GM18517 (cell line): ENCODE results near the gene CCDC149.

Experiments
- ATAC-seq: cut with Tn5 transposase; IDR thresholded peaks from one replicate; pipeline ENCODE4 v1.9.1; 2021; ENCODE audit warnings: mild to moderate bottlenecking, moderate library complexity; ENCODE audit not compliant: unreplicated experiment

Gene CCDC149

DNA sequence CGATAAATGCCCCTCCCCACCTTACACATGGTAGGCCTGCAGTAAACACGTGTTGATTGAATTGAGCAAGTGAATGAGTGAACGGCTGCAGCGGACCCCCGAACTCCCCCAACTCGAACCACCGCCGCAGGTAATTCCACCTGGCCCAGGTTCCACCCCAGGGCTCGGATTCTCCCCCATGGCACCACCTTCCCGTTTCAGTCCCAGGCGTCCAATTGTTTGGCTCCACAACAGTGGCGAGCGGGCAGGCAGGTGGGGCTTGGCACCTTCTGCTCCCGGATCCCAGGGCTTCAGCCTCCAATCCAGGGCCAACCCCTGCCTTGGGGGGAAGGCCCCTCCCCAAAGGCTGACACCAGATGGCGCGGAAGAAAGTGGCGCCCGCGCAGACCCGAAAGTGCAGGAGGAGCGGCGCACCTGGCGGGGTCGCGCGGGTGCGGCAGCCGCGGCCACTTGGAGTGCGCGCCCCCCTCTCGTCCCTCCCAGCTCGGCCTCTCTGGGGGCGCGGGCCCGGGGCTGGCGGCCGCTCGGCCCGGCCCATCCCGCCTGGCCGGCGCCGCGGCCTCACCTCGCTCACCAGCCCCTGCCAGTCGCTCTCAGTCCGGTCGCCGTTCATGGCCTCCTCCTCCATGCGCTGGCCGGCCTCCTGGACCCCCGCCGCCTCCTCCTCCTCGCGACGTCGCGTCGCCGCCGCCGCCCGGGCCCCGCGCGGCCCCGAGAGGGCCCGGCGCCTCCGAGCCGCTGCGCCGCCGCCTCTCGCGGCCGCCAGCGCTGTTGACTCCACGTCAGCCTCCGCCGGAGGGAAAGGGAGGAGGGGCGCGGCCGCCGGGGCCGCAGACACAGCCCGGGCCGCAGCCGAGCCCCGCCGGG is at the start of gene CCDC149:
Gene CCDC149 (minus strand): TSS at position 791 of the 867 bp plus-strand sequence. CDS start 178 bp downstream, at position 613.
- ATAC-seq = no peak

- no peak for ATAC-seq
Measured at GRCh38 chr4:24957886-24958285, 45.0 kb upstream of the CCDC149 start.

DNA sequence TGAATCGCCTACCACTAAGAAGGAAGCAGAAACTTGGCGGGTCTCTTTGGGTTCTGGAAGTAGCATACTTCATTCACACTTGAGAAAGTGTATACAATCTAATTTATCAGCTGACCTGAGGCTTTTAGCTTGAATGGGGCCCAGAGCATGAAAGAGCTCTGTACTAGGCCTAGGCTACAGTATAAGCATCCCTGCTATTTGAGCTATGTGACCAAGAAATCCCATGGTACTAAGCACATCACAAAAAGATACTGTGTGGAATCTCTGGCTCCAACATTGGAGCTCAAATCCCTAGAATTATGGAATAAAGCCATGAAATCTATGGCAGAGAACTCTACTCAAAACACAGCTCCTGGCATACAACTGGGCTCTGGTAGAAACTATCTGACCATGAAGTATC is 43.9 kb upstream of the CCDC149 start:
- ATAC-seq = no peak

GRCh38 chr4:24956091-24956490 is 43.2 kb upstream of the CCDC149 start:
- no peak for ATAC-seq

- no peak for ATAC-seq
Measured at GRCh38 chr4:24952667-24953066, 39.8 kb upstream of the CCDC149 start.

DNA sequence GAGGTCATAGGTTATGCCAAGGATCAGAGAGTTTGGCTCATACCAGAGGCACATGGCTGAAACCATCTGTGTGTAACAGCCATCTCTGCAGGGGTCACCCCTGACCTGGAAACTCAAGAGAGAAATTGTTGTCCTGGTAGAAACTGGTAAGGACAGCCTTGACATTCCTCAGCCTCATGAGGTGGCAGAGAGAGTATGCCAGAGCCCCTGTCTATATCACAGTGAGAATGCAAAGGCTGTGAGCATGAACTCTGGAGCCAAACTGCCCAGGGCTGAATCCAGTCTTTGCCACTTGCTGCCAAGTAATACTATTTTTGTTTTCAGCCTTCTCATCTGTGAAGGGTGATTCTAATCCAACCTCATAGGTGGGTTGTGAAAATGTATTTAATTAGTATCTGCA is 37.1 kb upstream of the CCDC149 start:
- ATAC-seq = no peak

GRCh38 chr4:24937917-24938281 is 25.1 kb upstream of the CCDC149 start:
- ATAC-seq = no peak

DNA sequence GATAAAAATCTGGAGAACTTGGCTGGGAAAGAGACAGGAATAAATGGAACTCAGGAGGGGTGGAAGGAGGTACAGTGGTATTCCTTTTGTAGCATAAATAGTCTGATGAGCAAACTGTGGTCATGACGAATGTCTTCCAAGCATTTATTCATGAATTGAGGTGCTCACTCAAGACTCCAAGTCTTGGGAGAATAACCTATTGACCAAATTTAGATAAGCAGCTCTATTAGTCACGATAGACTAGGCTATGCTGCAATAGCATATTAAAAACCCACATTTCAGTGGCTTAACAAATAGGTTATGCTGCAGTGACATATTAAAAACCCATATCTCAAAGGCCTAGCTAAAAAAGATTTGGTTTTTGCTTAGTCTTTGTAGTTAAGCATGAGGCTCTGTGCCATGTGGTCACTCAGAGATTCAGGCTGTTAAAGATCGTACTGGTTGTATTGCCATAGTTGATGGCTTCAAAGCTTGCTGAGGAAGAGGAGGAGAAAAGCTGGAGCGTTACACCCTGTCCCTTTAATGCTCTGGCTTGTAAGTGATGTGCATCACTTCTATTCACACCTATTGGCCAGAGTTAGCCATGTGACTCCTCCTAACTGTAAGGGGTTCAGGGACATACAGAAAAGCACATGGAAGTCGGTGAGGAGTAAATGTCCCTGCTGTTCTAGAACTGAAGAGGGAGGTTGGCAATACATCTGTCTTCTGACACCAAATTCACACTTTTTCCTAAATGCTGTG is 24.5 kb upstream of the CCDC149 start:
- ATAC-seq = no peak

DNA sequence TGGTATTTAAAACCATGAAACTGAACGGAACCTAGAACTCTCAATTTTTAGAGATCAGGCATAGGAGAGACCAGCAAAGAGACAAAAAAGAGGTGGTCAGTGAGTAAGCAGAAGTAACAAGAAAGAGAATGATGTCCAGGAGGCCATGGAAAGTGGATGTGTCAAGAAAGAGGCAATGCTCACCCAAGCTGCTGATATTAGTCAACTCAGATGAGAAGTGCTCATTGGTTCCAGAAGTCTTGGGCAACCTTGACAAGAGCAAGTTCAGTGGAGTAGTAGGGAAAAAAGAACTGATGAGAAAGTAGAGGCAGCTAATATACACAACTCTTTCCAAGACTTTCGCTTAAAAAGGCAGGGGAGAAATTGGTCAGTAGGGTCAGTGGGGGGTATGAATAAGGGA is 23.0 kb upstream of the CCDC149 start:
- ATAC-seq = no peak

GRCh38 chr4:24934311-24934710 is 21.5 kb upstream of the CCDC149 start:
- no peak for ATAC-seq

DNA sequence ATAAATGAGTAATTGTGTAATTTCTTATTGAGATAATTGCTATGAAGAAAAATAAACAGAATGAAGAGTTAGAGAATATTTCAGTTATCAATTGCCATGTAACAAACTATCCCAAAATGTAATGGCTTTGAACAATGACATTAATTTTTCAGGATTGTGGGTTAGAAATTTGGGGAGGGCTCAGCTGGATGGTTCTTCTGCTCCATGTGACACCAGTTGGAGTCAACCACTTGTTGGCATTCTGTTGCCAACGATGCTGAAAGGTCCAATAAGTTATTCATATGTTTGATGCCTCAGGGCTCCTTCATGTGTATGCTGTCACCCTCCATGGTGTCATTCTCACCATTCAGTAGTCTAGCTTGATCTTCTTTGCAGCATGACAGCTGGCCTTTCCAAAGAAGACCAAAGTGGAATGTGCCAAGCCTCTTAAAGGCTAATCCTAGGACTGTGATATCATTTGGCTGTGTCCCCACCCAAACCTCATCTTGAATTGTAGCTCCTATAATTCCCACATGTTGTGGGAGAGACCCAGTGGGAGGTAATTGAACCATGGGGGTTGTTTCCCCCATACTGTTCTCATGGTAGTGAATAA is 20.9 kb upstream of the CCDC149 start:
- no peak for ATAC-seq

DNA sequence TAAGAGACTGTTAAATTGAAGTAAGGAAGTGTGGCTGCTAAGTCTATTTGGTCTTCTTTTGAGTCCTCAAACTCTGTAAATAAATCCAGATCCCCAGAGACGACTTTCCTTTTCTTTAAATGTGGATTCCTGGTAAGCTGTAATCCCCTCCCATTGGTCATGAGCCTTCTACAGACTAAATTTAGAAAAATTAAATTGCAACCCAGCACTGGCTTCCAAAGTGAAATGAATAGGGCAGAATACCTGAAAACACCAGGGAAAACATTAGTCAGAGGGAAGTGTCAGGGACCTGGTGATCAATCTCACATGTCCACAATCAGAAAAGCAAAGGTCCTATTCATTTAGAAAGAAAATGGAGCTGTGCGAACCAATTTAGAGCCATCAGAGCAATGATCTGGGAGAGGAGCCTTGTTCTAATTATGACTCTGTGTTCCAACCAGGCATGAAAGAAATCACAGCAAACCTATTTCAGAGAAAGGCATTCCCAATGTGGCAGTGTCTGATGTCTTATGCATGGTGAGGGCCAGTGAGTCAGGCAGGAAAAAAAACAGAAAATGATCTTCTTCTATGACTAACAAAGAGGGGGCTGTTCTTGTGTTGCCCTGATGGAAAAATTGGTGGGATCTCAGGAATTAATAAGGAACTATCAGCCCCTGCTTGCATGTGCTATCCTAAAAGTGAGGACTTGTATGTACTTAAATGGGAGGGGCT is 19.8 kb upstream of the CCDC149 start:
- no peak for ATAC-seq

- no peak for ATAC-seq
Measured at GRCh38 chr4:24930151-24930550, 17.3 kb upstream of the CCDC149 start.

DNA sequence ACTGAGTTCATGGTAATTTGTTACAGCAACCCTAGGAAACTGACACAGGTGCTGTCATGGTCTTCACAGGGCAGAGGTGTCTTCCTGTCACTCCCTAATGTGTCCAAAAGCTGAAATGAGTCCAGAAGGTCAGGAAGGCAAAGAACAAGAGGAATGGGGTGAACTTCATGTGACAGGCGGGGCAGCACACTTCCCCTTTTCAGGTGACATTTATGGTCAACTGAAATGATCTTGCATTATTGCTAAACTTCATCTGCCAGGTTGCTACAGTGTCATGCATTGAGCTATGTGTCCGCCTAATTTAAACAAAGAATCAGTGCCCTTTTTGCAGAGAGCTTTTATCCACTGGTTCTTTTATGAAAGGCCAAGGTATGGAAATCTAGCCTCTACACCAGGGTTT is 15.9 kb upstream of the CCDC149 start:
- no peak for ATAC-seq

- ATAC-seq = no peak
Measured at GRCh38 chr4:24927049-24927448, 14.2 kb upstream of the CCDC149 start.

DNA sequence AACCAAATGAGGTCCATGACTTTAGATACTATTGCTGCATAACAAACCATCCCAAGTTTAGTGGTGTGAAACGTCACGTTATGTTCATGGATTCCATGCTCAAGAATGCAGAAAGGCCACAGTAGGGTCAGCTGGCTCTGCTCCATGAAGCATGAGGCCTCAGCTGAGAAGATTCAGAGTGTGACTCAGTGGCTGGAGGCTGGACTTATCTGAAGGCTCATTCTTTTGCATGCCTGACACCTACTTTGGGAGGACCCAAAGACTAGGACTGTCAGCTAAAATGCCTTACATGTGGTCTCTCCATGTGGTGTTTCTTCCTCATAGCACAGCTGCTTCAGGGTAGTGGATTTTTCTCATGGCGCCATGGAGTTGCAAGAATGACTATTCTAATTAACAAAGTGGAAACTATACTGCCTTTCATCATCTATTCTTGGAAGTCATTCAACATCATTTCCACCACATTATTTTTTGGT is 11.5 kb upstream of the CCDC149 start:
- ATAC-seq = no peak

DNA sequence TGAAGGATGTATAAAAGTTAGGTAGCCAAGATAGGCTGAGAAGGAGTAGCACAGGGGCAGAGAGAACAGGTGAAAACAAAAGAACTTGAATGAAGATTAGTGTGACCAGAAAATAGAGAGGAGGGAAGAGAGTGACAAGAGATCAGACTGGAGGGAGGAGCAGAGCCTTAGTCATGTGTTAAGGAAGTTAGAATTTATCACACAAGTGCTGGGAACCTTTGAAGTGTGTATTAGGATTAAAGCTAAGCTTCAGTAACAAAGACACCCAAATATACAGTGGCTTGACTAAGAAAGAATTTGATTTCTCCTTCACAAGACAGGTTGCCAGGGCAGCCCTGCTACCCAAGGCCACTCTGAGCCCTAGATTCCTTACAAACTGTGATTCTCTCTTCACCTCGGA is 10.7 kb upstream of the CCDC149 start:
- ATAC-seq = no peak

- ATAC-seq = no peak
Measured at GRCh38 chr4:24923002-24923401, 10.2 kb upstream of the CCDC149 start.

GRCh38 chr4:24922416-24922815 is 9.6 kb upstream of the CCDC149 start:
- ATAC-seq = no peak

DNA sequence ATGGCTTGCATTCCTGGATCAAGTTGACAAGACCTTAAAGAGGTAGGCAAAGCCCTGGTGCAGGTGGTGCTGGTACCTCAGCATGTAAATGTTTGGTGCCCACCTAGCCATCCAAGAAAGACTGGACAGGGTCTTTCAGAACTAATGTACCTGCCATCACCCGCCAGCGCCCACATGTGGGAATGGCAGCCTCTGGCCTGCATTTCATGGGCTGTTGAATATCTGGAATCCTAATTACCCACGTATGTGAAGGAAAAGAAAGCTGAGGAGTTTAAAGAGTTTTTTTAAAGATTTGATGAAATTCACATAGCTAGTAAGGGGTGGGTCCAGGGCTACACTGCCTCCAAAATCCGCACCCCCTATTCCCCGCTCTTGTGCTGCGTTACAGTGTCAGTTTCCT is 8.6 kb upstream of the CCDC149 start:
- ATAC-seq = no peak

DNA sequence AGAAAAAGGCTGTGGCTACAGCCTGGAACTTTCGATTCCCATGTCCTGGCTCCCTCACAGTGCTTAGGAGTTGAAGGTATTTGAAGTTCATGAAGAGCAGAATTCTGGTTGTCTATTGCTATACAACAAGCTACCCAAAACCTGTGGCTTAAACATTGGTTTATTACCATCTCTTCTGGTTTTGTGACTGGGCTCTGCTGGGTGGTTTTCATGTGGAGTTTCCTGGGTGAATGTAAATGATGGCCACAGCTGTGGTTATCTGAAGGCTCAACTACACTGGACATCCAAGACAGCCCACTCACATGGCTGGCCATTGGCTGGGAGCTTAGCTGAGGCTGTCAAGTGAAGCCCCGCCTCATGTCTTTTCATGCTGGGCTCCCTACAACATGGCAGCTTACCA is 7.2 kb upstream of the CCDC149 start:
- no peak for ATAC-seq
